ENCODE measurements around the gene COX6B2. TPM values are rescaled to one million over a fixed set of nuclear protein-coding genes. Genes with fewer than 3 reads are reported as not detected.
"Not testable (repeated sequence)": the region's sequence is repeated elsewhere in the genome, so short reads cannot be mapped to it uniquely, and the experiment has no call there.

Gene COX6B2
- total RNA-seq, 4 donors from 2014 or later = not detected

DNA sequence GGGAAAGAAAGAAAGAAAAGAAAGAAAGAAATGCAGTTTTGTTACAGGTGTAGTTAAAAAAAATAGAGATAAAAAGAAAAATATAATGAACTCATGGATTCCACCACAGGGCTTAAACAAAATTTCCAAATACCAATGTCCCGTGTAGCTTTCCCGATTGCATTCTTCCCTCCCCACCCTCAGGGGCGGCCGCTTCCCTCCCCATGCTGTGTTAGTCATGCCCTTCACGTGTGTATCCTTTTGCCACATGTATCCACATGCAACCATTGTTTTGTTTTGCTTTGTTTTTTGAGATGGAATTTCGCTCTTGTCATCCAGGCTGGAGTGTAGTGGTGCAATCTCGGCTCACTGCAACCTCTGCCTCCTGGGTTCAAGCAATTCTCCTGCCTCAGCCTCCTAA is 18.4 kb downstream of the COX6B2 start:
- H3K4me1 ChIP-seq = peaks cover 0 to 22% (median 13%) of the 10 kb centered on the region in 3 donors
- no peak overlapping the region for H3K27ac ChIP-seq
- H3K4me3 ChIP-seq = no peak overlapping the region
- TF ChIP-seq POLR2A (IDR thresholded peaks at IDR 0.05) = no peak
- no peak for TF ChIP-seq POLR2AphosphoS5 (IDR thresholded peaks at IDR 0.05)
- TF ChIP-seq CTCF (IDR thresholded peaks at IDR 0.05) = no peak
- 68 to 78% methylated on average over 7 of the region's 7 CpGs for WGBS, 2 donors (ENCODE audit: low coverage in 1 of 2)
- no peaks in the 10 kb centered on the region for H3K9me3 ChIP-seq
- peaks cover 35% of the 10 kb centered on the region for H3K27me3 ChIP-seq
- H3K36me3 ChIP-seq = no peaks in the 10 kb centered on the region
- no peak for ATAC-seq

DNA sequence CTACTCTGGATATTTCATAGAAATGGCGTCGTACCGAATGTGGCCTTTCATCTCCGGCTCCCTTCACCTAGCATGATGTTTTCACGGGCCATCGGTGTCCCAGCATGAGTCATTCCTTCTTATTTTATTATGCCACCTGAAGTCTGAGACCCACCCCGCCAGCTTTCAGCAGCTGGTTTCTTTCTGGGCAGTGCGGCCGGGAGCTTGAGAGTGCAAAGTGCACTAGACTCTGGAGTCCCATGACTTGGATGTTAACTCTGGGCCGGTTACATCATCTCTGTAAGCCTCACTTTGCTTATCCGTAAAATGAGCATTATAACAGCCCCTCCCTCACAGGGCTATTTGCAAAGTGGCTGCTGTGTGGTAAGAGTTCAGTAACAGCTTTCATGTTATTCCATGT is 20.6 kb downstream of the COX6B2 start:
- H3K27ac ChIP-seq = no peak overlapping the region
- H3K27me3 ChIP-seq = peaks cover 41% of the 10 kb centered on the region
- WGBS, 2 donors (ENCODE audit: low coverage in 1 of 2) = 71 to 82% methylated on average over 9 to 10 of the region's 11 CpGs
- H3K4me1 ChIP-seq = peaks cover 0 to 9% (median 4%) of the 10 kb centered on the region in 3 donors
- TF ChIP-seq EP300 (IDR thresholded peaks at IDR 0.05) = no peak
- no peak for TF ChIP-seq POLR2A (IDR thresholded peaks at IDR 0.05)
- TF ChIP-seq CTCF (IDR thresholded peaks at IDR 0.05) = no peak
- no peak for TF ChIP-seq POLR2AphosphoS5 (IDR thresholded peaks at IDR 0.05)
- no peaks in the 10 kb centered on the region for H3K9me3 ChIP-seq
- no peak overlapping the region for H3K4me3 ChIP-seq
- ATAC-seq = no peak
- no peaks in the 10 kb centered on the region for H3K36me3 ChIP-seq

- not testable (repeated sequence) for H3K9me3 ChIP-seq, H3K4me3 ChIP-seq, H3K36me3 ChIP-seq, H3K27ac ChIP-seq, ATAC-seq, H3K4me1 ChIP-seq
- WGBS, 2 donors (ENCODE audit: low coverage in 1 of 2) = 84 to 86% methylated on average over 4 to 5 of the region's 6 CpGs
- H3K27me3 ChIP-seq = peaks cover 31% of the 10 kb centered on the region
Observed at GRCh38 chr19:55329791-55330190, 24.7 kb downstream of the COX6B2 start.

GRCh38 chr19:55328774-55329318 is 25.7 kb downstream of the COX6B2 start:
- not testable (repeated sequence) for H3K36me3 ChIP-seq, H3K4me1 ChIP-seq, H3K4me3 ChIP-seq, H3K9me3 ChIP-seq, H3K27ac ChIP-seq, ATAC-seq
- 60 to 85% methylated on average over 4 of the region's 4 CpGs for WGBS, 2 donors (ENCODE audit: low coverage in 1 of 2)
- H3K27me3 ChIP-seq = peaks cover 21% of the 10 kb centered on the region

GRCh38 chr19:55325172-55325571 is 29.3 kb downstream of the COX6B2 start, which contains the start of gene TMEM150B:
Gene TMEM150B (minus strand): TSS chr19:55325341. CDS start chr19:55321036, 4,305 bp downstream.
- Histone ChIP-seq H3K4me1 (peaks cover 0 to under 1% (median 0%) of the 10 kb centered on the region in 3 donors), H3K27me3 (peaks cover 25% of the 10 kb centered on the region), H3K4me3 (peak within 1 kb of the TSS in 1 of 2 donors; percentile 8), H3K27ac (peak within 1 kb of the TSS in 1 of 4 donors; percentile 49), H3K9me3 (no peaks in the 10 kb centered on the region), H3K36me3 (no peaks in the 10 kb centered on the region)
- WGBS, 2 donors (ENCODE audit: low coverage in 1 of 2) = 76 to 90% methylated on average over 6 to 12 of the region's 14 CpGs
- TF ChIP-seq EP300 (IDR thresholded peaks at IDR 0.05) (no peak), POLR2A (IDR thresholded peaks at IDR 0.05) (no peak), POLR2AphosphoS5 (IDR thresholded peaks at IDR 0.05) (no peak), CTCF (IDR thresholded peaks at IDR 0.05) (no peak)
- ATAC-seq = no peak

GRCh38 chr19:55324662-55325061 is 29.9 kb downstream of the COX6B2 start:
- no peak for TF ChIP-seq CTCF (IDR thresholded peaks at IDR 0.05)
- TF ChIP-seq POLR2A (IDR thresholded peaks at IDR 0.05) = no peak
- no peak for TF ChIP-seq EP300 (IDR thresholded peaks at IDR 0.05)
- WGBS, 2 donors (ENCODE audit: low coverage in 1 of 2) = 56 to 85% methylated on average over 4 to 6 of the region's 6 CpGs
- ATAC-seq = no peak
- peak overlapping the region in 1 of 4 donors; percentile 49 for H3K27ac ChIP-seq
- H3K9me3 ChIP-seq = no peaks in the 10 kb centered on the region
- H3K27me3 ChIP-seq = peaks cover 30% of the 10 kb centered on the region
- H3K36me3 ChIP-seq = no peaks in the 10 kb centered on the region
- H3K4me1 ChIP-seq = peaks cover 0 to 5% (median 0%) of the 10 kb centered on the region in 3 donors
- peak overlapping the region in 1 of 2 donors; percentile 8 for H3K4me3 ChIP-seq
